NCI-H2227 treated with DMSO at 0.1 percent for 48 hours (cell line): ENCODE data around the gene FLAD1.

ENCODE experiments used
- DNase-seq: peaks from one replicate; lab custom pipeline; 2025; lab: John Stamatoyannopoulos, UW

The FLAD1 gene

DNA sequence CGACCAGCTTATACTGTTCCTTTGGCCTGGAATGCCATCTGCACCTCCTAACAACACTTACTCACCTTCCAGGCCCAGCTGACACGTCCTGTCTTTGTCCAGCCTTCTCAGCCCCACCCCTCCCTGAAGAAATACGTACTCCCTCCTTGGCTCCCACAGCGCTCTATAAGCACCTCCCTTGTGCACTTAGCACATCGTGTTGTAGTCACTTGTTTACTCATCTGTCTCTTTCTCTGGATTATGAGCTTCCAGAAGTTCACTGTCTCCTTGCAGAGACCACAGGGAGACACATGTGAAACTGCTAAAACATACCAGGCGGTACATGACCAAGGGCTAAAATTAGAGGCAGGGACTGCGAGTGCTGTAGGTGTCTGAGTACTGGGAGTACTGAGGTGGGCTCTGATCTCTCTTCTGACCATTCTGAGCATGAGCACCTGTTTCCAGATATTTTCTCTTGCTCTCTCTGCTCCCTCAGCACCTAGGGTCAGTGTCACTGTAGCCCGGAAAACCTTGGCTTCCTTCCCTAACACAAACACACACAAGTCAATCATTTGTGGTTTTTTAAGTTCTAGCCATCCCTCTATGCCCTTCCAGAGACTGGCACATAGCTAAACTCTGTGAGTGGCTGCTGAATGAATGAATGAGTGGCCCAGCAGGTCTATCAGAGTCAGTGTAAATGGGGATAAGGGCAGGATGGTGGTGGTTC lies 55.6 kb downstream of the FLAD1 start:
- no peak for DNase-seq

DNA sequence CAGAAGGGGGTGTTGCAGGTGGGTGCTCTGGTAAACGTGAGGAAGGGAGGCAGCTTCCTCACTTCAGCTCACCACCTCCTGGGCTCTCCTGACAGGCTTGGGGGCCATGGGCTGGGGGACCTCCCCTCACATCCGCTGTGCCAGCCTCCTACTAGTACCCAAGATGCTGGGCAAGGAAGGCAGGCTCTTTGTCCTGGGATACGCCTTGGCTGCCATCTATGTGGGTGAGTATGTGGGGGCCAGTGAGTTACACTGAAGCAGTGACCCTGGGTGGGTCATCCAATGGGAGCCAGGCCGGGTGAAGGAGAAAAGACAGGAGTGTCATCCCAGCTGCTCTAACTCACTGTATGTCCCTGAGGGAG lies 56.1 kb downstream of the FLAD1 start:
- DNase-seq = no peak

DNA sequence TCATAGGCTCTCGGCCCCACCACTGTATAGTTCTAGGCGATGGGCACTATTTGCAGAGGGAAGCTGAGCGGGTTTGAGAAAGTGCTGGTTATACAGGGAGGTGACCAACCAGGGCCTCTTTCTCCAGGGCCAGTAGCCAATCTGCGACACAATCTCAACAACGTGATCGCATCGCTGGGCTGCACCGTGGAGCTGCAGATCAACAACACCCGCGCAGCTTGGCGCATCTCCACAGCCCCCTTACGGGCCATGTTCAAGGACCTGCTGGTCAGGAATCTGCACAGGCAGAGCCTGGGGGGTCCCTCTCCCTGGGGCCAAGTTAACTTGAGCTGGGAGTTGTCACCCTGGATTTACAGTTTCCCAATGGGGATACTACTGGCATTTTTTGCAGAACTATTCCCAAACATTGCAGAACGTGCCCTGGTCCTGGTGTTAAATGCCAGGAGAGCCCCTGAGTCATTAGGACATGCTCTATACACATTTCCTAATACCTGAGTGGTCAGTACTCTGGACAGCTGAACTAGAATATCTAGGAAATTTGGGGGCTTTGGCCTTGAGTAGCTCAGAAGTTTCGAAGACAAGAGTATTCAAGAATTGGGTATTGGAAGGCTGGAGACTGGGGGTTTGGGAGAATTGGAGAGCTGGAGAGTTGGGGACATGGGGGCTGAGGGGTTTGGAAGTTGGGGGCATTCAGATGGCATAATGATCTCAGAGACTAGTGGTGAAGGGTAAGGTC lies 57.4 kb downstream of the FLAD1 start:
- DNase-seq = no peak
